Left renal pelvis (tissue), 4 donors: ENCODE data around the gene ATF7IP. TPM values are rescaled to one million over a fixed set of nuclear protein-coding genes. Genes with fewer than 3 reads are reported as not detected.

ENCODE experiments used
- DNase-seq, 4 donors: peaks; one replicate each; pipeline ENCODE4 v3.0.0-alpha.2; 2013; ENCODE audit warnings: low read depth in 4 of 4, low spot score in 3 of 4
- polyA plus RNA-seq, 4 donors: library from polyadenylated mRNA; unstranded; fragments of 120-200 nt; gene quantifications; one replicate each; pipeline ENCODE4 v1.2.1, GENCODE V29; 2013; ENCODE audit not compliant: insufficient read length in 4 of 4

Gene ATF7IP
- polyA plus RNA-seq, 4 donors: 46.2 to 71.4 (median 57.1) TPM

GRCh38 chr12:14479004-14479403 lies 113.5 kb downstream of the ATF7IP start:
- DNase-seq: no peak

GRCh38 chr12:14481201-14481600 lies 115.7 kb downstream of the ATF7IP start:
- DNase-seq: no peak

- no peak for DNase-seq
These were observed 116.9 kb downstream of the ATF7IP start for GRCh38 chr12:14482361-14482760.

- DNase-seq: no peak
These were observed 117.4 kb downstream of the ATF7IP start for GRCh38 chr12:14482886-14483285.

- no peak for DNase-seq
These were observed 129.8 kb downstream of the ATF7IP start for GRCh38 chr12:14495326-14495725.

- DNase-seq: no peak
These were observed 140.4 kb downstream of the ATF7IP start for GRCh38 chr12:14505626-14506596.

GRCh38 chr12:14510574-14510973 lies 145.1 kb downstream of the ATF7IP start:
- no peak for DNase-seq

GRCh38 chr12:14514154-14514842 lies 148.8 kb downstream of the ATF7IP start:
- DNase-seq: peak; percentile 49 to 71 (median 64)

- no peak for DNase-seq
These were observed 149.5 kb downstream of the ATF7IP start for GRCh38 chr12:14514946-14515345.

- no peak for DNase-seq
These were observed 156.3 kb downstream of the ATF7IP start for GRCh38 chr12:14521822-14522221.

GRCh38 chr12:14525964-14526363 lies 160.5 kb downstream of the ATF7IP start:
- no peak for DNase-seq

GRCh38 chr12:14532152-14532551 lies 166.7 kb downstream of the ATF7IP start:
- DNase-seq: no peak

- DNase-seq: no peak
These were observed 171.6 kb downstream of the ATF7IP start for GRCh38 chr12:14537088-14537487.

GRCh38 chr12:14540801-14541462 lies 175.4 kb downstream of the ATF7IP start:
- DNase-seq: no peak

- DNase-seq: no peak
These were observed 180.0 kb downstream of the ATF7IP start for GRCh38 chr12:14545144-14546124.

- DNase-seq: no peak
These were observed 182.1 kb downstream of the ATF7IP start for GRCh38 chr12:14547571-14547970.

- DNase-seq: peak in 1 of 4 donors; percentile 8
These were observed 183.1 kb downstream of the ATF7IP start for GRCh38 chr12:14548609-14549008.
